Natural killer cell treated with Interleukin-12 subunit alpha and Interleukin-12 subunit beta and Interleukin-15 and Interleukin-18, amount 100 ng/mL, for 72 hours (primary cell): ENCODE data around the gene CCDC88B. TPM values are rescaled to one million over a fixed set of nuclear protein-coding genes. Genes with fewer than 3 reads are reported as not detected.

ENCODE experiments used
- ATAC-seq, 2 donors: fragments of 150-1000 bp; cut with Tn5 transposase in 1 of 2; sonication (Bioruptor Pico), chemical (Tn5 transposase) in 1 of 2; 2 replicates each; pipeline ENCODE4 v1.10.0; 2021
- DNase-seq: peaks from one replicate; pipeline ENCODE4 v3.0.0; 2022; ENCODE audit warnings: low spot score
- H3K27ac Mint-ChIP-seq, 2 donors: 1 replicate in 1 of 2; 2 replicates in 1 of 2; pipeline ENCODE4 v1.8.0; 2022; ENCODE audit warnings: mixed read lengths in 2 of 2, mild to moderate bottlenecking in 1 of 2, moderate library complexity in 1 of 2
- H3K27me3 Mint-ChIP-seq, 2 donors: 1 replicate in 1 of 2; 2 replicates in 1 of 2; pipeline ENCODE4 v1.8.0; 2022; ENCODE audit warnings: mixed read lengths in 2 of 2
- H3K36me3 Mint-ChIP-seq: one replicate; pipeline ENCODE4 v1.8.0; 2022; ENCODE audit warnings: mixed read lengths
- H3K4me1 Mint-ChIP-seq, 2 donors: 1 replicate in 1 of 2; 2 replicates in 1 of 2; pipeline ENCODE4 v1.8.0; 2022; ENCODE audit warnings: low read depth in 2 of 2, mixed read lengths in 2 of 2, mild to moderate bottlenecking in 1 of 2
- H3K4me3 Mint-ChIP-seq: one replicate; pipeline ENCODE4 v1.8.0; 2022; ENCODE audit warnings: mixed read lengths
- H3K9me3 Mint-ChIP-seq: 2 replicates; pipeline ENCODE4 v1.8.0; 2022; ENCODE audit warnings: mixed read lengths
- total RNA-seq, 2 donors: library from RNA; stranded (reverse); gene quantifications; one replicate each; pipeline ENCODE4 v1.2.3, GENCODE V29; 2022

CCDC88B gene
- total RNA-seq, 2 donors from 2014 or later: 172 to 224 TPM

DNA sequence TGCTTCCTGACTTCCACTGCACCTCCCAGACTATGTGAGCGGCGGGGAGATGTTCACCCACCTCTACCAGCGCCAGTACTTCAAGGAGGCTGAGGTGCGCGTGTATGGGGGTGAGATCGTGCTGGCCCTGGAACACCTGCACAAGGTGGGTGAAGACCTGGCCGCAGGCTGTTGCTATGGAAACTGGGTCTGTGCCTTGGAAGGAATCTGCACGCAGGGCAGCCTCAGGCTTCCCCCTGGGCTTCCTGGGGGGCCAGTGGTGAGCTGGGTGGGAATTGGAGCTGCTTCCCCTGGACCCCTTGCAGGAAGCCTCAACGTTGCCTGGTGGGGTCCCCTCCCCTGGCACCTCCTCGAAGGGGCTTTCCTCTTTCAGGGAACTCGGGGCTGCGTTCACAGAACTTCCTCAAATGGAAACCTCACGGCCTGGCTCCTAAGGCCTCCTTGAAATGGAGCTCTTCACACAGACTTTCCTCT is 20.5 kb downstream of the CCDC88B start:
- H3K27me3 Mint-ChIP-seq: no peaks in the 10 kb centered on the region
- no peaks in the 10 kb centered on the region for H3K9me3 Mint-ChIP-seq
- no peaks in the 10 kb centered on the region for H3K36me3 Mint-ChIP-seq
- peaks cover 16 to 18% of the 10 kb centered on the region in 2 donors for H3K4me1 Mint-ChIP-seq
- DNase-seq (no peak), ATAC-seq (no peak)
- peak overlapping the region; percentile 90 for H3K4me3 Mint-ChIP-seq
- no peak overlapping the region for H3K27ac Mint-ChIP-seq

DNA sequence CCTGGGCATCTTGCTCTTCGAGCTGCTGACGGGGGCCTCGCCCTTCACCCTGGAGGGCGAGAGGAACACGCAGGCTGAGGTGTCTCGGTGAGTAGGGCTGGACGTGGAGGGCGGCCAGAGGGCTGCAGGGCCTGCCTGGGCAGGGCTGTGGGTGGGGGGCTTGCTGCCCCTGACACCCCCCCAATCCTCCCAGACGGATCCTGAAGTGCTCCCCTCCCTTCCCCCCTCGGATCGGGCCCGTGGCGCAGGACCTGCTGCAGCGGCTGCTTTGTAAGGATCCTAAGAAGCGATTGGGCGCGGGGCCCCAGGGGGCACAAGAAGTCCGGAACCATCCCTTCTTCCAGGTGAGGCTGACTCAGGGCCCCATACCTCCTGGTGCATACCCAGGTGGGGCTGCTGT is 21.7 kb downstream of the CCDC88B start:
- Mint-ChIP-seq H3K4me3 (no peak overlapping the region), H3K36me3 (peaks cover 3% of the 10 kb centered on the region), H3K27ac (no peak overlapping the region), H3K27me3 (no peaks in the 10 kb centered on the region), H3K9me3 (no peaks in the 10 kb centered on the region), H3K4me1 (peaks cover 11 to 17% of the 10 kb centered on the region in 2 donors)
- ATAC-seq (no peak), DNase-seq (no peak)

DNA sequence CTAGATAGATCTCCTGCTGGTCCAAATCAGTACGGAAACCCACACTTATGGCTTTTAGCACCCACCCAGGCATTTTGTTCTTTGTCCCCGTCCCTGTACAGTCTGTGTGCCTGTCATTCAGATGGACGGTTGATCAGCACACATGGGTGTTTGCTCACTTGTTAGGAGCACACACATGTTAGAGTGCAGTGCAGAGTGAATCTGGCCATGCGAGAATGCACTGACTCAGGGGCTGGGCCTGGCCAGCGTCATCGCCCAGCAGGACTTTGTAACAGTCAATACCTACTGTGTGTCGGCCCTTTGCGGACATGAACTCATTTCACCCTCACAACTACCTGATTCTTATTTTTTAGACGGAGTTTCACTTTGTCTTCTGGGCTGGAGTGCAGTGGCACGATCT is 22.3 kb downstream of the CCDC88B start:
- Mint-ChIP-seq H3K27ac (no peak overlapping the region), H3K27me3 (no peaks in the 10 kb centered on the region), H3K4me1 (peaks cover 9 to 16% of the 10 kb centered on the region in 2 donors), H3K36me3 (peaks cover 6% of the 10 kb centered on the region), H3K4me3 (no peak overlapping the region), H3K9me3 (no peaks in the 10 kb centered on the region)
- DNase-seq (no peak), ATAC-seq (no peak)

DNA sequence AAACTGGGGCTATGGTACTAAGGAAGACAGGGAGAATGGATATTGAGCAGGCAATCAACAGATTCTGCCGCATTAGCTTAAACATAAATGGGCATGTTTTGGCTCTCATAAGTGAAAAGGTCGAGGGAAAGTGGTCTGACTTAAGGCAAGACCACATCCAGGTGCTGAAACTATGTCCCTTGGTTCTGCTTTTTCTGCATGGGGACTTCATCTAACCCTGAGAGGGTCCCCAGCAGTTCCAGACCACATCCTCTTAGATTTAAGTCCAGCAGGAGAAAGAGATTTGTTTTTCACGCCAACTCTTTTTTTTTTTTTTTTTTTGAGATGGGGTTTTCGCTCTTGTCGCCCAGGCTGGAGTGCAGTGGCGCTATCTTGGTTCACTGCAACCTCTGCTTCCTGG is 24.4 kb downstream of the CCDC88B start:
- ATAC-seq: no peak
- Mint-ChIP-seq H3K27ac (peak overlapping the region in 1 of 2 donors; percentile 42), H3K9me3 (no peaks in the 10 kb centered on the region), H3K36me3 (peaks cover 6% of the 10 kb centered on the region), H3K4me3 (no peak overlapping the region), H3K4me1 (peaks cover 9% of the 10 kb centered on the region in 2 donors), H3K27me3 (no peaks in the 10 kb centered on the region)
- no peak for DNase-seq

DNA sequence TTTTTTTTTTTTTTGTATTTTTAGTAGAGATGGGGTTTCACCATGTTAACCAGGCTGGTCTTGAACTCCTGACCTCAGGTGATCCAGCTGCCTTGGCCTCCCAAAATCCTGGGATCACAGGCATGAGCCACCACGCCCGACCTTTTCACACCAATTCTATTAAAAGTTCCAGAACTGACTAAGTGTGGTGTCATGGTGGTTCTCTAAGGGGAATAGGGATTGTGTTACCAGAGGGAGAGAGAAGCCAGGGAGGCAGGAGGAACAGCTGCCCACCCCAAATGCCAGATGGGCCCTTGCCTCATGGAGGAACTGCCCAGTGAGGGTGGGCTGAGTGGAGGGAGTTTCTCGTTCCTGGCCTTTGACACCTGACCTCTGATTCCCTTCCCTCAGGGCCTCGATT is 24.9 kb downstream of the CCDC88B start:
- ATAC-seq: no peak
- Mint-ChIP-seq H3K9me3 (no peaks in the 10 kb centered on the region), H3K27me3 (no peaks in the 10 kb centered on the region), H3K27ac (no peak overlapping the region), H3K4me1 (peaks cover 4 to 6% of the 10 kb centered on the region in 2 donors), H3K4me3 (no peak overlapping the region), H3K36me3 (peaks cover 6% of the 10 kb centered on the region)
- DNase-seq: no peak

DNA sequence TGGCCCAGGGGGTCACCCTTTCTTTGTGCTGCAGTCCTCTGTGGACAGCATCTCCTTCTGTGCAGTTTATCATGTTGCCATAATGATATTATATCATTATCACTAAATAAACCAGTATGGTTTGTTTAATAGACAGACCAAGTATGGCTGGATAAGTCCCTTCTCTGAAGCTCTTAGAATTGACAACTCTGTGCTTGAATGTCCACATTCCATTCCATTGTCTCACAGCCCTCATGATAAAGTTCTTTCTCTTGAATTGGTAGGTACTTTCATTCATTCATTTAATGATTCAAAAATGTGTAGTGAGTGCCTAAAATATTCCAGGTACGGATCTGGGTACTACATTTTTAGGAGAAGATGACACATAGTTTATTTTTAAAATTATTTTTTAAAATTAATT is 26.7 kb downstream of the CCDC88B start:
- ATAC-seq: no peak
- DNase-seq: no peak
- H3K4me1 Mint-ChIP-seq: peaks cover 0 to 6% of the 10 kb centered on the region in 2 donors
- H3K27ac Mint-ChIP-seq: no peak overlapping the region
- no peaks in the 10 kb centered on the region for H3K9me3 Mint-ChIP-seq
- no peak overlapping the region for H3K4me3 Mint-ChIP-seq
- H3K36me3 Mint-ChIP-seq: peaks cover 6% of the 10 kb centered on the region
- no peaks in the 10 kb centered on the region for H3K27me3 Mint-ChIP-seq

DNA sequence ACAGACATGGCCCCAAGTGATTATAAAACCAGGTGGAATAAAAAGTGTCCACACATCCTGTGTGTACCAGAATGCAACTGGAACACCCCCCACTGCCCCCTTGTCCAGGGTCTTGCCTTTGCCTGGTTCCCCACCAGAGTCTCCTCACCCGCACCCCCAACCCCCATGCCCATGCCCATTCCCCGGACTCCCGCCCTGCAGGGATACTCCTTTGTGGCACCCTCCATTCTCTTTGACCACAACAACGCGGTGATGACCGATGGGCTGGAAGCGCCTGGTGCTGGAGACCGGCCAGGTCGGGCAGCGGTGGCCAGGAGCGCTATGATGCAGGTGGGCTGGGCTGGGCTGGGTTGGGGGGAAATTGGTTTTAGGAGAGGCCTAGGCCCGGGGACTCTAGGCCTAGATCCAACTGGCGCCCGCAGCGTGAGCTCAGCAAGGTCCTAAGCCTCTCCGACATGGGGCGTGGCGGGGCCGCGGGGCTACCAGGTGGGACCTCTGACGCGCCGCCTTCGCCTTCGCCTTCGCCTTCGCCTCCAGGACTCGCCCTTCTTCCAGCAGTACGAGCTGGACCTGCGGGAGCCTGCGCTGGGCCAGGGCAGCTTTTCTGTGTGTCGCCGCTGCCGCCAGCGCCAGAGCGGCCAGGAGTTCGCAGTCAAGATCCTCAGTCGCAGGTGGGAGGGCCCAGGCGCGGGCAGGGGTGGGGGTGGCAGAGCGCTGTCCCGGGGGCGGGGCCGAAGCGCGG is 28.1 kb downstream of the CCDC88B start:
- ATAC-seq (no peak), DNase-seq (no peak)
- Mint-ChIP-seq H3K9me3 (no peaks in the 10 kb centered on the region), H3K27me3 (no peaks in the 10 kb centered on the region), H3K4me3 (no peak overlapping the region), H3K27ac (no peak overlapping the region), H3K4me1 (peaks cover 0 to 6% of the 10 kb centered on the region in 2 donors), H3K36me3 (peaks cover 6% of the 10 kb centered on the region)

DNA sequence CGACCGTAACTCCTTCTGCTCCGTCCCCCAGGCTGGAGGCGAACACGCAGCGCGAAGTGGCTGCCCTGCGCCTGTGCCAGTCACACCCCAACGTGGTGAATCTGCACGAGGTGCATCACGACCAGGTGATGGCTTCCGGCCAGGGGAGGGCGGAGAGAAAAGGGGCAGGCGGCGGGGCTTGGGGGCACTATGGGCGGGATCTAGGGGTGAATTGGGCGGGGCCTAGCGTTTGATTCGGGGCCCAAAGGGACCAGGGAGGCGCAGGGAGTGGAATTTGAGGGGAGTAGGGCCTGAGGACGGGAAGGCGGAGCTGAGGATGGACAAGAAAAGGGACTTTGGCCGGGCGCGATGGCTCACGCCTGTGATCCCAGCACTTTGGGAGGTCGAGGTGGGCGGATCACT is 28.7 kb downstream of the CCDC88B start:
- Mint-ChIP-seq H3K27me3 (no peaks in the 10 kb centered on the region), H3K27ac (no peak overlapping the region), H3K9me3 (no peaks in the 10 kb centered on the region), H3K4me3 (no peak overlapping the region), H3K4me1 (peaks cover 0 to 6% of the 10 kb centered on the region in 2 donors), H3K36me3 (peaks cover 6% of the 10 kb centered on the region)
- DNase-seq (no peak), ATAC-seq (no peak)

DNA sequence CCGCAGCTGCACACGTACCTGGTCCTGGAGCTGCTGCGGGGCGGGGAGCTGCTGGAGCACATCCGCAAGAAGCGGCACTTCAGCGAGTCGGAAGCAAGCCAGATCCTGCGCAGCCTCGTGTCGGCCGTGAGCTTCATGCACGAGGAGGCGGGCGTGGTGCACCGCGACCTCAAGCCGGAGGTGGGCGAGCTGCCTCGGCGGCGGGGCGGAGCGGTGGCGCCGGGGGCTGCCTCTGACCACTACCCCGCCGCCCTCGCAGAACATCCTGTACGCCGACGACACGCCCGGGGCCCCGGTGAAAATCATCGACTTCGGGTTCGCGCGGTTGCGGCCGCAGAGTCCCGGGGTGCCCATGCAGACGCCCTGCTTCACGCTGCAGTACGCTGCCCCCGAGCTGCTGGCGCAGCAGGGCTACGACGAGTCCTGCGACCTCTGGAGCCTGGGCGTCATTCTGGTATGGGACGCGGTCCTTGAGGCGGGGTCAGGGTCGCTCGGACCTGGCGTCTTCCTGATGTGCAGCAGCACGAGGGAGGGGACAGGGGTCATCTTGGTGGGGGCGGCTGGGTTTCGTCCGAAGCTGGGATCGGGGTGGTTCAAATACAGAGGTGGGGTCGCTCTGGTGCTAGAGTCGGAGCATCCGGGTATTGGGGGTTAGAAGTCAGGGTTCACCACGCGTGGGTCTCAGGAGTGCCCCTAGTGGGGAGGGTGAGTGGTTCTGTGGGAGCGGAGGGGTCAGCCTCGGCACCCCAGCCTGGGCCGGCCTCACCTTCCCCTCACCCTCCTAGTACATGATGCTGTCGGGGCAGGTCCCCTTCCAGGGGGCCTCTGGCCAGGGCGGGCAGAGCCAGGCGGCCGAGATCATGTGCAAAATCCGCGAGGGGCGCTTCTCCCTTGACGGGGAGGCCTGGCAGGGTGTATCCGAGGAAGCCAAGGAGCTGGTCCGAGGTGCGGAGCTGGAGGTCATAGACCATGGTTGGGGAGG is 29.7 kb downstream of the CCDC88B start:
- H3K36me3 Mint-ChIP-seq: peaks cover 6% of the 10 kb centered on the region
- DNase-seq (no peak), ATAC-seq (no peak)
- H3K9me3 Mint-ChIP-seq: no peaks in the 10 kb centered on the region
- no peak overlapping the region for H3K4me3 Mint-ChIP-seq
- H3K27me3 Mint-ChIP-seq: no peaks in the 10 kb centered on the region
- H3K27ac Mint-ChIP-seq: no peak overlapping the region
- peaks cover 0 to 6% of the 10 kb centered on the region in 2 donors for H3K4me1 Mint-ChIP-seq

DNA sequence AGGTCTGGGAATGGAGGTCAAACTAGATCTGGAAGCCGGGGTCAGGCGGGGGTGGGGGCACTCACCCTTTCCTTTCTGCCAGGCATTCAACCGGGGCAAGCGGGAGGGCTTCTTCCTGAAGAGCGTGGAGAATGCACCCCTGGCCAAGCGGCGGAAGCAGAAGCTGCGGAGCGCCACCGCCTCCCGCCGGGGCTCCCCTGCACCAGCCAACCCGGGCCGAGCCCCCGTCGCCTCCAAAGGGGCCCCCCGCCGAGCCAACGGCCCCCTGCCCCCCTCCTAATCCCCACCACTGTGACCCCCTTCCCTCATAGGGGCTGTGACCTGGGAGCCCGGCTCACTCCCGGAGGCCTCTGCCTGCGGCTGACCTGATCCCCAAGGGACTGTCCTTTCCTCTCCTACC is 31.2 kb downstream of the CCDC88B start:
- Mint-ChIP-seq H3K36me3 (peaks cover 6% of the 10 kb centered on the region), H3K9me3 (no peaks in the 10 kb centered on the region), H3K4me3 (no peak overlapping the region), H3K4me1 (peaks cover 0 to 6% of the 10 kb centered on the region in 2 donors), H3K27me3 (no peaks in the 10 kb centered on the region), H3K27ac (no peak overlapping the region)
- no peak for ATAC-seq
- no peak for DNase-seq

DNA sequence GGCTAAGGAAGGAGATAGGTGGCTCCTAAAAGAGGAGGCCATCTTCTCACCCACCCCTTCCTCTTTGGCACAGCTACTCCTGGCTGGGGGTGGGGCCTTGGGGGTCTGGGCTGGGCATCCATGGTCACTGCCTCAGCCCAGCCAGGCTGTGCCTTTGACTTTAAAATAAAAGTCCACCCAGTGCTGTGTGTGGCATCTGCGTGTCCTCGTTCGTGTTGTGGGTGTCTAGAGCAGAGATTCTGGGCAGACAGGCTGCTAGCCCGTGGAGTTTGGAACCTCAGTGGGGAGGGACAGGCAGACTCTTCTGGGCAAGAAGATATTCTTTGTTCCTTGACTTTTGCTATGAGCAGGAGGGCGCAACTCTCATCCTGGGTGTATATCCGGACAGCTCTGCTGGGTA is 32.0 kb downstream of the CCDC88B start:
- Mint-ChIP-seq H3K36me3 (no peaks in the 10 kb centered on the region), H3K4me3 (no peak overlapping the region), H3K27me3 (no peaks in the 10 kb centered on the region), H3K9me3 (no peaks in the 10 kb centered on the region), H3K4me1 (peaks cover 0 to 3% of the 10 kb centered on the region in 2 donors), H3K27ac (no peak overlapping the region)
- no peak for DNase-seq
- ATAC-seq: no peak

DNA sequence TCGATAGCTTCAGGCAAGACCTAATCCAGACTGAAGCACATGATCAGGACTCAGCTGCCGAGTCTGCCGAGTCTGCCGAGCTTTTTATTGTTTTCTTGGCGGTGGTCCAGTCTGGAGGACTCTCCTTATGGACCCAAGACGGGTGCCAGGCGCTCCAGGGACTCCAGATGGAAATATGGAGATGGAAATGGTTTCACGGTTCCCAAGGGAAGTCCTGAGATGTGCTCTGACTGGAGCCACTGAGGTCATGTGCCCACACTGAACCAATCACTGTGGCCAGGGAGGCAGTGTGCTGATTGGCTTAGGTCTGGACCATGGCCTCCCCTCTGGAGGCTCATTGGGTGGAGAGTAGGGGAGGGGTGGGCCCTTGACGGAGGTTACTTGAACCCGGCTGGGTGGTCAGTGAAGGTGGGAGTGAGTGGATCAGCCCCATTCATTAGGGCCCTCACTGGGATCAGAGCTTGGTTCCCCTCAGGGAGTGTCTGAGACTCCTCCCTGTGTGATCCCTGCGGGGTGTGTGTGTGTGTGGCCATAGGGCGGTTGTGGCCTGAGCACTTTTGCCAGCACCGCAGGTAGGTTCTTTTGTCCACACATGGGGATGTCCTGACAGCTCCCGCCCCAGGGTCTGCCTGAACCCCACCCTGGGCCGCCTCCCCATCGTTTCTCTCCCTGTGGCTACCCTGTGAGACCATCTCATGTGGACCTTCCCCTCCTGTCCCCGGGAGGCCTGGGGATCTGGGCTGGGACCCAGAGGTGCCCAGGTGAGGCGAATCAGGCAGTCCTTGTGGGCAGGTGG is 33.0 kb downstream of the CCDC88B start:
- H3K4me1 Mint-ChIP-seq: peaks cover 0 to 3% of the 10 kb centered on the region in 2 donors
- ATAC-seq (peak; percentile 49 to 51), DNase-seq (no peak)
- H3K4me3 Mint-ChIP-seq: no peak overlapping the region
- H3K36me3 Mint-ChIP-seq: no peaks in the 10 kb centered on the region
- H3K9me3 Mint-ChIP-seq: no peaks in the 10 kb centered on the region
- no peak overlapping the region for H3K27ac Mint-ChIP-seq
- no peaks in the 10 kb centered on the region for H3K27me3 Mint-ChIP-seq

DNA sequence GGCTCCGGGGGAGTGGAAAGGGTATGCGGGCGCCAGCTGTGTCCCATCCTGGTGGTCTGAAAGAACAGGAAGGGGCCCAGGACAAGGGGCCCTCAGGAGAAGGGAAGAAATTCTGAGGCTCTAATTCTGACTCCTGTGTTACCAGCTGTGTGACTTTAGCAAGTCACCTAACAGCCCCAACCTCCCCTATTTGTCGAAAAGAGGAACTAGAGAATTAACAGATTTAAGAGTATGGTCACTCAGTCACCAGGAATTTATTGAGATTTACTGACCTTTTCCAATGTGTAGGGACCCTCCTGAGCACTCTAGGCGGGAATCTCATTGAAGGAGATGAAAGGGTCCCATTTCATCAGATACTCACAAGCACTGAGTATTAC is 33.6 kb downstream of the CCDC88B start:
- Mint-ChIP-seq H3K4me3 (no peak overlapping the region), H3K9me3 (no peaks in the 10 kb centered on the region), H3K27me3 (no peaks in the 10 kb centered on the region), H3K4me1 (peaks cover 0 to 3% of the 10 kb centered on the region in 2 donors), H3K27ac (no peak overlapping the region), H3K36me3 (no peaks in the 10 kb centered on the region)
- no peak for DNase-seq
- ATAC-seq: no peak
